Activated naive CD8-positive, alpha-beta T cell (primary cell): ENCODE measurements around the gene APEX1.
"Not testable (repeated sequence)": the region's sequence is repeated elsewhere in the genome, so short reads cannot be mapped to it uniquely, and the experiment has no call there.

ENCODE experiments used
- H3K27ac Mint-ChIP-seq: one replicate; pipeline ENCODE4 v1.8.0; 2021; ENCODE audit warnings: mixed read lengths
- H3K27me3 Mint-ChIP-seq: one replicate; pipeline ENCODE4 v1.8.0; 2021; ENCODE audit warnings: mixed read lengths
- H3K36me3 Mint-ChIP-seq: one replicate; pipeline ENCODE4 v1.8.0; 2021; ENCODE audit warnings: mixed read lengths
- H3K4me1 Mint-ChIP-seq: one replicate; pipeline ENCODE4 v1.8.0; 2021; ENCODE audit warnings: low read depth, mixed read lengths
- H3K4me3 Mint-ChIP-seq: one replicate; pipeline ENCODE4 v1.8.0; 2021; ENCODE audit warnings: mild to moderate bottlenecking, mixed read lengths
- H3K9me3 Mint-ChIP-seq: one replicate; pipeline ENCODE4 v1.8.0; 2021; ENCODE audit warnings: low read depth, mixed read lengths

The APEX1 gene

GRCh38 chr14:20506276-20506675 lies 51.2 kb downstream of the APEX1 start:
- not testable (repeated sequence) for H3K4me3 Mint-ChIP-seq, H3K36me3 Mint-ChIP-seq

GRCh38 chr14:20506752-20507151 lies 51.7 kb downstream of the APEX1 start:
- not testable (repeated sequence) for H3K36me3 Mint-ChIP-seq, H3K4me3 Mint-ChIP-seq, H3K27ac Mint-ChIP-seq, H3K4me1 Mint-ChIP-seq, H3K27me3 Mint-ChIP-seq, H3K9me3 Mint-ChIP-seq

More at GRCh38 chr14:20506276-20506675, 51.2 kb downstream of the APEX1 start:
- not testable (repeated sequence) for H3K9me3 Mint-ChIP-seq, H3K27ac Mint-ChIP-seq, H3K4me1 Mint-ChIP-seq, H3K27me3 Mint-ChIP-seq
